Measurements from ENCODE around the gene RALGPS1. TPM values are rescaled to one million over a fixed set of nuclear protein-coding genes. Genes with fewer than 3 reads are reported as not detected.
"Not testable (repeated sequence)": the region's sequence is repeated elsewhere in the genome, so short reads cannot be mapped to it uniquely, and the experiment has no call there.

Gene RALGPS1
- total RNA-seq, 1 donor from 2014 or later = 2.4 TPM

DNA sequence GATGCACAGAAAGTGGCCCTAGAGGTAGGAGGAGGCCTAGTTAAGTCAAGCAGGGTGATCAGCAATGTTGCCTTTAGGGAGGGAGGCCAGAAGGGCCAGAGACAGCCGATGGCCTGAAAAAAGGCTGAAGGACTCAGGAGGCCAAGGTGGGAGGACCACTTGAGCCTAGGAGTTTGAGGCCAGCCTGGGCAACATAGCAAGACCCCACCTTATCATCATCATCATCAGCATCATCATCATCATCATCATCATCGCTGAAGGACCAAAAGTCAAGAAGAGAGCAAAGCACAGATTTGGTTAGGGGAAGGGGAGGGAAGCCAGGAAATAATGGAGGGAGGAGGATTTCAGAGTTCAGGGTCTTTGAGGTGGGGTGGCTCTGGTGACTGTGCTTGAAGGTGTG is 74.3 kb downstream of the RALGPS1 start:
- no peak for DNase-seq (ENCODE audit: low read depth in 2 of 2)

DNA sequence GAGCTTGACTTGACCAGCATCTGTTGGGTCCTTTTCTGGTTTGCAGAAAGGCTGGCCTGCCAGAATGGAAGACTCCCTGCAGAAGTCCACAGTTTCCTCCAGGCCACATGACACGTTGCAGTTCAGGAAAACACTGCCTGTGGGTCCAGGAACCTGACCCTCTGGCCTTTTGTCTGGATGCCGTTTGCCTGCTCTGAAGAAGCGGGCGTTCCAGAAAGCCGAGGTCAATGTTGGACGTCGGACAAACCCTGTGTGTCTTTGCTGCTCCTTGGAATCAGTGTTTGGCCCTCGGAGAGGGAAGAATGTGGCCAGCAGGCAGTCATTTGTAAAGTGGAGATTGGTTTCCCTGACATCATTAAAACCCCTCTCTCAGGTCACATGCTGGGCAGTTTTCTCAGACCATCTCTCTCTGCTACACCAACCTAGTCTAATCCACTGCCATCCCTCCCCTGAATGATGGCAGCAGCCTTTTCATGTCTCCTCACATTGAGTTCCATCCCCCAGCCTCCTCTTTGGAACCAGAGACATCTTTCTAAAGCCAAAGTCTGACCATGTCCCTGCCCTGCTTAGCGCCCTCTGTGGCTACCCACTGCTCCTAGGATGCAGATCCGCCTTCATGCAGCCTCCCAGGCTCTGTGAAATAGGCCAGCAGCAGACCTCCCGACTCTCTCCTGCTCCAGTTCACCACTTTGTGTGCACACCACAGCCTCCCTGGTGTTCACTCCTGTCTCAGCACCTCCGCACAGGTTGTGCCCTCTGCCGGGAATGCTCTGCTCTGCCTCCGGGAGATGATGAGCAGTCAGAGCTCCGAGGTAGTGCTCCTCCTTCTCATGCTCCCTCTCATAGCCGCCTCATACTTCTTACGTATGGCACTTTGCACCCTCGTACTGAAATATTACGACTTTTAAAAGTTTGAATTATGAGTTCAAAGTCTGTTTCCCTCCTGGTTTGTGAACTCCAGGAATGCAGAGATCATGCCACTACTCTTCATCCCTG is 75.6 kb downstream of the RALGPS1 start:
- DNase-seq (ENCODE audit: low read depth in 2 of 2) = no peak

DNA sequence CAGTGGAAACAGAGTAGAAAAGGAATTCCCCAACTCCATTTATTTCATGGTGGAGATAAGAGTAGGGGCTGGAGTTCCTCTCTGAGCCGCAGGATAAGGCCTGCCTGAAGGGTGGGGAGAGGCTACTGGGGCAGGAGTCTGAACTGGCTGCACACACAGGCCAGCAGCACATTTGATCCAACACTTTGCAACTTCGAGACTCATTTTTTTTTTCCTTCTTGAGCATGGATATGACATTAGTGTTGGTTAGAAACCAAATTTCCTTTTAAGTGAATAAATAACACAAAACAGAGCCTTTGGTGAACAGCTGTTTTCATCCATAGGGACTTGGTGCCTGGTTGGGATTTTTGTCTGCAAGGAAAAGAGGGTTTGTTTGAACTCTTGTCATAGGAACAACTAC is 76.6 kb downstream of the RALGPS1 start:
- no peak for DNase-seq (ENCODE audit: low read depth in 2 of 2)

DNA sequence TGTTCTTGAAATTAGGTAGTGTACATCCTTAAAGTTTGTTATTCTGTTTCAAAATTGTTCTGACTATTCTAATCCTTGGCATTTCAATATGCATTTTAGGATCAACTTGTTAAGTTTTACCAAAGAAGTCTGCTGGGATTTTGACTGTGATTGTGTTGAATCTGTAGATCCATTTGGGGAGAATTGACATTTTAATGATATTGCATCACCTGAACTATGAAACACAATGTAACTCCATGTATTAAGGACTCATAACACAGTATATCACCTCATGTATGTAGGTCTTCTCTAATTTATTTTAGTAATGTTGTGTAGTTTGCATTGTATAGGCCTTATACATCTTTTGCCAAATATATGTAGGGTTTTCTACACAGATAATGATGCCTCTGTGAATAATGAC is 77.8 kb downstream of the RALGPS1 start:
- DNase-seq (ENCODE audit: low read depth in 2 of 2) = no peak

DNA sequence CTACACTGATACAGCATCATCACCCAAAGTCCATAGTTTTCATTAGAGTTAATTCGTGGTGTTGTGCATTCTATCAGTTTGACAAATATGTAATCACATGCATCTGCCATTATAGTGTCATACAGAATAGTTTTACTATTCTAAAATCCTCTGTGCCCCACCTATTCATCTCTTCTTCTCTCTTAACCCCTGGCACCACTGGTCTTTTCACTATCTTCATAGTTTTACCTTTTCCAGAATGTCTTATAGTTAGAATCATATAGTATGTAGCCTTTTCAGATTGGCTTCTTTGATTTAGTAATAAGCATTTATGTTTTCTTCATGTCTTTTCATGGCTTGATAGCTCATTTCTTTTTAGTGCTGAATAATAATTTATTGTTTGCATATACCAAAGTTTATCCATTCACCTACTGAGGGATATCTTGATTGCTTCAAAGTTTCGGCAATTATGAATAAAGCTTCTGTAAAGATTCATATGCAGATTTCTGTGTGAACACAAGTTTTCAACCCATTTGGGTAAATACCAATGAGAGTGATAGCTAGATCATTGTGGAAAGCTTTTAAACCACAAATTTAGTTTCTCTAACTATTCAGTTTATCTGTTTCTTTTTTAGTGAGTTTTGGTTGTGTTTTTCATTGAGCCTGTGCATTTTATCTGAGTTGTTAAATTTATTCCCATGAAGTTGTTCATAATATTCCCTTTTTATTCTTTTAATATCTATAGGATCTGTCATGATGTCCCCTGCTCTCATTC is 84.9 kb downstream of the RALGPS1 start:
- DNase-seq (ENCODE audit: low read depth in 2 of 2) = no peak

DNA sequence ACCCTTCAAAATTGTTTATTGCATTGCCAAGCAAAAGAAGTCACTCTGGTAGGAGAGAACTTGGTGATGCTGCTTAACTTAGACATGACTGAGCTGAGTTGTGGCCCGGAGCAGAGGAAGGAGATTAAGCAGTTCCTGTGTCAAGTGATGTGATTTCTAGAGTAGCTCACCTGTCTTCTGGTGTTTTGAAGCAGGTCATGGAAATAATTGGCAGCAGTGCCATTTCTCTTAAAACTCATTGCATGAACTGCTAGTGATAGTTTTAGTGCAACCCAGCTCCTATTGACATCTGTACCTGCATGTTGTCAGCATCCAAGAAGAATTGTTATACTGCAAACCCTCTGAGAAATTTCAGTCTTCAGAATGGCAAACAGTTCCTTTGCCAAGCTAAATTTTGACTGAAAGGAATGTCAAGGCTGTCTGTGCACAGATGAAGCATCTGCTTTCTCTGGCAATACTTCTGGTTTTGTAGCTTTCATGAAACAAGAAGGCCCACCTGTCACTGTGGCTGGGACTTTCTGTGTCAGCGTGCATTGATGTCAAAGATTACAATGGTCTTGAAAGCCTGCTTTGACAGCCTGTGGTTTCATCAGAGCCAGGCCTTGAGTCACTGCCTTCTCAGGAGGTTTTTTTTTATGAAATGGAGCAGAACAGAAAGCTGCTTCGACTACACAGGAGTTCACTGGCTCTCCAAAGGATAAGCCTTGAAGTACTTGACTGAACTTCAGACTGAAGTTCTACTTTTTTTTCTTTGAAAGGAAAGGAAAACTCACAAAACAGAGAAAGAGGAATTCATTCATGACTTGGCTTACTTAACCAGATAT is 90.6 kb downstream of the RALGPS1 start:
- DNase-seq (ENCODE audit: low read depth in 2 of 2) = no peak

DNA sequence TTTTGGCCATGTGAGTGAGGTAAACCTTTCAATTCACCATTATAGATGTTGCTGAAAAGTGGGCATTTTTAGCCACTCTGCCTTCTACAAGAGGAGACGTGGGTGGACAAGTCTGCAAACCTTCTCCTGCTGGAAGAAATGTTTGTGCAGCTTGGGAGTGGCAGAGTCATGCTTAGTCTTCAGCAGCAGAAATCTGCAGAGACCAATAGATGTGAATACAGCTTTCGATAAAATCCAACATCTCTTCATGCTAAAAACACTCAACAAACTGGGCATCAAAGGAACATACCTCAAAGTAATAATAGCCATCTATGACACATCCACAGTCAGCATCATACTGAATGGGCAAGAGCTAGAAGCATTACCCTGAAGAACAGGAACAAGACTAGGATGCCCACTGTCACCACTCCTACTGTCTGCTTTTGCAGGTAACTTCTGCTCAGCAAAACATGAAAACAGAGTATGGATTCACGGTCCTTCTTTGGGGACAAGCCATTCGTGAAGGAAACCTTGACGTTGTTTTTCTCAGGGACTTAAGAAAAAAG is 91.3 kb downstream of the RALGPS1 start:
- no peak for DNase-seq (ENCODE audit: low read depth in 2 of 2)

DNA sequence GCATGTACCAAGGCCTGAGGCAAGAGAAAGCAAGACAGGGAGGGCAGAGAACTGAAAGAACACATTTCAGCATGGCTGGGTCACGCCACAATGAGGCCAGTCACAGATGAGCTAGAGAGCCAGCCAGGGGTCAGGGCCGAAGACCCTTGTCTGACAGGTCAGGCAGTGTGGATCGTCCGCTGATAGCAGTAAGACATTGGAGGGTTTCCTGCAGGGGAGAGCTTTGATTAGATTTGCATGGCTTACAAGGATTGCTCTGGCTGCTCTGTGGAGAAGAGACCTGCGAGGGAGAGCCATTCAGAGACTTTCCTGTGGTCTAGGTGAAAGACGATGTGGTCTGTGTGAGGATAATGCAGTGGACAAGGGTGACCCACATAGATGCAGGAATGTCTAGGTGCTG is 93.1 kb downstream of the RALGPS1 start:
- DNase-seq (ENCODE audit: low read depth in 2 of 2) = no peak

DNA sequence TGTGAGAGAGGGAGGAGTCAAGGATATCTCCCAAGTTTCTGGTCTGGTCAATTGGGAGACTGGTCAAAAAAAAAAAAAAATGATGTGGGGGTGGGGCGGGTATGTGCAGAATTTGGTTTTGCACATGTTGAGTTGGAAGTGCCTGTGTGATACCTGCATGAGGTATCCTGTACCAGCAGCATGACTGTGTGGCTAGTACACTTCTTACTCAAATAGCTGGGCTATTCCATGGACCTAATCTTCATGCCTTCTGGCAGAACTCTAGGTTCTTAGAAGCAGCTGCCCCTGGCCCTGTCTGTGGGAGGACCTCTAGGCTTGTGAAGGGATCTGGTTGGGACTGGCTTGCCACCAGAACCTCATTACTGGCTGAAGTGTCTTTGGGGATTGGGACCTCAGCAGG is 93.5 kb downstream of the RALGPS1 start:
- DNase-seq (ENCODE audit: low read depth in 2 of 2) = no peak

DNA sequence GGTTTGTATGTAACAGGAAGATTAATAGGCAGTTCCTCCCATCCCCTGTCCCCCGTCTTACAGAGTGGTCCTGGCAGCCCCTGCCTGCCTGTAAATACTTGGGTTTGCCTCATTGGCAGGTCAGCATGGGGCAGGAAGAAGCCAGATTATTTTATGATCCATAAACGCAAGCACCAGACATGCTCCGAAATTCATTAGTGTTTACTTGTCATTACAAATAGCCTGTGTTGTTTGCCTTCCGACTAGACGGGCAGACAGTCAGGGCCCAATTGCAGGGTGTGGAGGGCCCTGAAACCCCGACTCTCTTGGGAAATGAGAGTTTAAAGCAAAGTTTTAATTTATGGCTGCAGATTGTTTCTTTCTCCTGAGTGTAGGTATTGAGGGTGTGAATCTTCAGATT is 97.2 kb downstream of the RALGPS1 start:
- no peak for DNase-seq (ENCODE audit: low read depth in 2 of 2)

DNA sequence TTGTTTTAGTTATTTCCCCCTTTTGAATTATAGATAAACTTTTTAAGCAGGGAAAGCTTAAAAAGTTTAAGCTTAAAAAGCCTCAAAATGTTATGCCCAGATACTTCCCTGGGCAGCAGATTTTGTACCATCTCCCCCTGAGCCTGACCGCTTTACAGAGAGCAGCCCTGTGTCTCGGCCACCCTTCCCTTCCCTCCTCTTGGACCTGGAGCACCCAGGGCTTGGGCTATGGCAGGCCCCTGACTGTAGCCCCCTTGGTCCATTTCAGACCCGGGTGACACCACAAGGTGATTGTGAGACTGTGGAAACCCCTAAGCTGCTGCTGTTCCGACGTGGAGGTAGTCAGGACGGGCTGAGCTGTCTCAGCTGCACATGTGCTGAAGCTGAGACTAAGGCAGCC is 97.7 kb downstream of the RALGPS1 start:
- DNase-seq (ENCODE audit: low read depth in 2 of 2) = no peak

DNA sequence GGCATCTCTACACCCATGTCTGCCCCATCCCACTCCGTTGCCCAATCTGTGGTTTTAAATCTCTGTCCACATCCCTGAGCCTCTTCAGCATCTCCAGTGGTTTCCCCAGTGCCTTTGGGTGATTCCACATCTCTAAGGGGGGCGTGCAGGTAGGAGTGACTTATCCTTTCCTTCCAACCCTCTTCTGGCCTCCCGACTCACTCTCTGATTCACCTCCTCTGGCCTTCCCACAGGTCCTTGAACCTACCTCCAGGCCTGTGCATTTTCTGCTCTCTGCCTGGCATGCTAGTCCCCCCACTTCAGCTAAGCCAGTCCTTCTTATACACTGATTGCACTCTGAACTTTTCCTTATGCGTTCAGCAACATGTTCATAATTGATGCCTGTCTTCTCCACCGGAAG is 99.0 kb downstream of the RALGPS1 start:
- no peak for DNase-seq (ENCODE audit: low read depth in 2 of 2)

DNA sequence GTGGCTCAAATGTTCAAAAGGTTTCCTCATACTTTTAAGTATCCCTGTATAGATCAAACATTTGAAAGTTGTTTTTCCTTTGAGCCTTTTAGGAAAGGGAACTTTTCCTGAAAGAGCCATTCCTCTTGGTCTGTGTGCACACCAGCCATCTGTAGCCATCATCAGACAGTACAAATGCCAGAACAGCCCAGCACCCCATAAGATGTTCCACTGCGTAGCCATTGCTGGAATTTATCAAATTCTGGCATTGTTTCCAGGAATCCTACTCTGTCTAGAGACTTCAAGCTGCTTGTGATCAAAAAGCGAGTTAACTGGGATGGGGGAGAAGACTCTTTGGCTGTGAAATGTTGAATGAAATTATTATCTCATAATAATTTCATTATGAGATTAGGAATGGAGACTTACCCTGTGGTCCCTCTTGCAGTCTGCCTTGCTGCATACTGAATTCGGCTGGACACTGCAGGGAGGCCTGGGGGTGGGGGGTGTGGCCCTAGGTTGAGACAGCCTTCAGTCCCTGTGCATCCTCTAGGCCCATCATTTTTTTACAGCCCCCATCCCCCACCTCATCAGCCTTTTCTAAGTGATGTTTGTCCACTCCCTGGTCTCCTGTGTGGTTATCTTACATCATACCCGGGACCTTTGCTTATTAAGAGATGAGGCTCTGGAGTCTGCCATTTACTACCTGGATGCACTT is 99.8 kb downstream of the RALGPS1 start:
- DNase-seq (ENCODE audit: low read depth in 2 of 2) = no peak

DNA sequence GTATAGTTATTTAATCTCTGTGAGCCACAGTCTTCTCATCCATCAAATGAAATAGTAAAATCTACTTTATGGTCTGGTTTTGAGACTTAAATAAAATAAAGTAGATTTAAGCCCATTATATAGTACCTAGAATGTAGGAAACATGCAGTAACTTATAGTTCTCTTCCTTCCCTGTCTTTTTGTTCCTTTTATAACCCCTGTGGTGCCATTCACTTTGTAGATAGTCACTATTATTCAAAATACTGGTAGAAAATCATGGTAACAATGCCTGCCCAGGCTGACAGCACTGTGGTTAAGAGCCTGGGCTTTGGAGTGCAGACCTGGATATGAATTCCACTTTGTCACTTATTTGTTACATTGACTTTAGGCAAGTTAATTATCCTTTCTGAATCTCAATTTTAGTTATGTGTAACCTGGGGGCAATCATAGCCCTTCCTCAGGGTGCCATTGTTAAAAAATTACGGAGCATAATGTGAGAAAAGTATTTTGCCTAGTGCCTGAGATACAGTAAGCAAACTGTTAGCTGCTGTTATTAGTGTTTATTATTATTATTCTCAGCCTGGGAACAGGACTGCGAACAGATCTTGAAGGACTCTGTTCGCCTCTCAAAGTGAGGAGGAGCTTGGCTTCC is 100.4 kb downstream of the RALGPS1 start:
- DNase-seq (ENCODE audit: low read depth in 2 of 2) = no peak

DNA sequence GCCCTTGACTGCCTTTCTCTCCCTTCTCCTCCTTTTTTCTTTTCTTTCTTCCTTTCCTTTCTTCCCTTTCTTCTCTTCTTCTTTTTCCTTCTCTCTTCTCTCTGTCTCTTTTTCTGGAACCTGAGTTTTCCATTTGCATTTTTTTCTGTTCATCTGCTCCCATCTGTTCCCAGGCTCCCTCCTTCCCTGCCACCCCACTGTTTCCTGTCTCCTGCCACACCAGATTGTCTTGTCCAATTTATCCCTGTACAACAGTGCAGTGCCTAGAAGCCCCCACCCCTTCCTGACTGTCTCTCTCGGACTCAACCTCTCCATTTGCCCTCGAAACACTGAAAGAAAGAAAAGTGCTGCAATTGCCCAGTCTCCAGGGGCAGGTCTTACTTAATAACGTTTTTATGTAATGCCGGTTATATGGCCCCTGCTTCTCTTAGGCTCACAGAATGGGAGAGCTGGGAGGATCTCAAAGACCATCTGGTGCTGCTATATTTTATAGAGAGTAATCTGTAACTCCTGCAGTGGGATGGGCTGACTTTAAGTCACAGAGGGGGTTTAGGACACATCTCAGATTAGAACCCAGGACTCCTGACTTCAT is 101.4 kb downstream of the RALGPS1 start:
- no peak for DNase-seq (ENCODE audit: low read depth in 2 of 2)

DNA sequence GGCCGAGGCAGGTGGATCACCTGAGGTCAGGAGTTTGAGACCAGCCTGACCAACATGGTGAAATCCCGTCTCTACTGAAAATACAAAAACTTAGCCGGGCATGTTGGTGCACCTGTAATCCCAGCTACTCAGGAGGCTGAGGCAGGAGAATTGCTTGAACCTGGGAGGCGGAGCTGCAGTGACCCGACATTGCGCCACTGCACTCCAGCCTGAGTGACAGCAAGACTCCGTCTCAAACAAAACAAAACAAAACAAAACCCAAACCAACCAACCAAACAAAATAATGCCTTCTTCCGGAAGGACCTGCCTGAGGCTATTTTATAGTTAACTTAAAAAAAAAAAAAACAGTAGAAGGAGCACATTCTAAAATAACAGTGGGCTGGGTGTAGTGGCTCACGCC is 103.4 kb downstream of the RALGPS1 start:
- DNase-seq (ENCODE audit: low read depth in 2 of 2) = not testable (repeated sequence)

DNA sequence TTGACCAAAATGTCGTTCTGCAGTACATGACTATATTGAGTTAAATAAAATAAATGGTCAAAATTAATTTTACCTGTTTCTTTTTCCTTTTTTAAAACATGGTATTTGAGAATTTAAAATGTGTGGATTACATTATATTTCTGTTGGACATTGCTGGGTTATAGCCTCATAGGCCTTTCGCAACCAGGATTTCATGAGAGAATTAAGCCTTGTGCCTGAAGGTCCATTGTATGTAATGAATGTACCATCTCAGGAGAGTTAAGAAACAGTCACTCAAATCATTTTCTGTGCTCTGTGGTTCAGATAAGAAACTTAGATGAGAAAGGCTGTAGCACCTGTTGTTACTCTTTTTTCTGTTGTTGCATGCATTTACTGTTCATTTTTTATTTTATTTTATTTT is 104.4 kb downstream of the RALGPS1 start:
- no peak for DNase-seq (ENCODE audit: low read depth in 2 of 2)

DNA sequence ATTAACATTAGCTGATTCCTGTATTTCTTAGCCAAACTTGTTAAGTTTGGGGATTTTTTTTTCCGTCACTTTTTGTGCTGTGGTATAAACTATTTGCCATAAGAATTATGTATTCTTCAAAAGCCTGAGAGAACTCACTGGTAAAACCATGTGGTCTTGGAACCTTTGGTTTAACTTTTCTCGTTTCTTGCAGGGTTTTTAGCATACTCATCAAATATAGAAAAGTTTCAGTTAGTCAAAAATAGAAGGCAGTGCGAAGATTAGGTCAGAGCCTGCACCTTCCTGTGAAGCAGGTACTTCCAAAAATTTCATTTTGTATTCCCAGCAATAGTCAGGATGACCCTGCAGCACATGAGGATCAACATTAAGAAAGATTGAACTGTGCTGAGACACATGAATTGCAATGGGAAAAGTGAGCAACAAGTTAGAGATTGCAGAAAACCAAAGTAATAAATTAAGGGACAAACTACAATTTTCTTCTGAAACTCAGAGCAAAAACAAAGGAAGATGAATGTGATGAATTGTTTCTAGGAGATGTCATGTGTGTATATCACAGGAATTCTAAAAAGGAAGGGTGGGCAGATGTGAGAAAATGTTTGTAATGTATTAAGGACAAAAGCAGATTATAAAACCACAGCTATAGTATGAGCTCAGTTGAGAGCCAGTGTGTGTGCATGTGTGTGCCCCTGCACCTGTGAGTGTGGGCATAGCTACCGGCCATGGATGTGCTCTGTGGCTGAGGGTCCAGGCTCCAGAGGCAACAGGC is 105.6 kb downstream of the RALGPS1 start:
- no peak for DNase-seq (ENCODE audit: low read depth in 2 of 2)

DNA sequence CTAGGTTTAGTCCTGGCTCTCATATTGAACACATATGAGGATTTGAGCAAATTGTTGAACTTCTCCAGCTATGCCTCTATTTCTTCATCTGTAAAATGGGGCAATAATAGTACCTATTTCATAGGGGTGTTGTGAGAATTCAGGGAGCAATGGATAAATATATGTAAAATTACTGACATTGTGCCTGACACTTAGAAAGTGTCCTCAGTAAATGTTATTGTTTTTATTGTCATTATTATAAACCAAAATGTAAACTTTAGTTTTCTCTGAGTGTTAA is 106.2 kb downstream of the RALGPS1 start:
- no peak for DNase-seq (ENCODE audit: low read depth in 2 of 2)
